Measurements from ENCODE around the gene KIRREL2.
"Not testable (repeated sequence)": the region's sequence is repeated elsewhere in the genome, so short reads cannot be mapped to it uniquely, and the experiment has no call there.

The KIRREL2 gene

GRCh38 chr19:35852029-35852780, 4.5 kb upstream of the KIRREL2 start, which contains the start of gene NPHS1:
Gene NPHS1 (minus strand): TSS chr19:35852504. CDS start chr19:35851837, 667 bp downstream.
- no peaks in the 10 kb centered on the region for H3K36me3 Mint-ChIP-seq (ENCODE audit: low read depth)
- H3K4me3 Mint-ChIP-seq, result no peak within 1 kb of the TSS
- H3K9me3 Mint-ChIP-seq, result no peaks in the 10 kb centered on the region
- H3K27ac Mint-ChIP-seq, result no peak within 1 kb of the TSS
- peaks cover 54% of the 10 kb centered on the region for H3K27me3 Mint-ChIP-seq (ENCODE audit: low read depth)
- H3K4me1 Mint-ChIP-seq (ENCODE audit: low read depth), result peaks cover 5% of the 10 kb centered on the region

- H3K4me3 Mint-ChIP-seq, result no peak overlapping the region
- H3K9me3 Mint-ChIP-seq, result no peaks in the 10 kb centered on the region
- H3K27ac Mint-ChIP-seq, result no peak overlapping the region
- peaks cover 59% of the 10 kb centered on the region for H3K27me3 Mint-ChIP-seq (ENCODE audit: low read depth)
- peaks cover 8% of the 10 kb centered on the region for H3K4me1 Mint-ChIP-seq (ENCODE audit: low read depth)
- no peaks in the 10 kb centered on the region for H3K36me3 Mint-ChIP-seq (ENCODE audit: low read depth)
Measured at GRCh38 chr19:35853038-35853756, 3.5 kb upstream of the KIRREL2 start.

- H3K27me3 Mint-ChIP-seq (ENCODE audit: low read depth), result peaks cover 69% of the 10 kb centered on the region
- peaks cover 11% of the 10 kb centered on the region for H3K4me1 Mint-ChIP-seq (ENCODE audit: low read depth)
- no peaks in the 10 kb centered on the region for H3K9me3 Mint-ChIP-seq
- peaks cover 3% of the 10 kb centered on the region for H3K36me3 Mint-ChIP-seq (ENCODE audit: low read depth)
- H3K27ac Mint-ChIP-seq, result no peak overlapping the region
- no peak overlapping the region for H3K4me3 Mint-ChIP-seq
Measured at GRCh38 chr19:35858311-35858710, 1.6 kb downstream of the KIRREL2 start.

GRCh38 chr19:35859414-35859813, 2.7 kb downstream of the KIRREL2 start:
- Mint-ChIP-seq H3K27me3 (ENCODE audit: low read depth) (peaks cover 66% of the 10 kb centered on the region), H3K4me1 (ENCODE audit: low read depth) (peaks cover 11% of the 10 kb centered on the region), H3K4me3 (no peak overlapping the region), H3K36me3 (ENCODE audit: low read depth) (peaks cover 3% of the 10 kb centered on the region), H3K9me3 (no peaks in the 10 kb centered on the region), H3K27ac (no peak overlapping the region)

- H3K9me3 Mint-ChIP-seq, result no peaks in the 10 kb centered on the region
Measured at GRCh38 chr19:35860436-35860817, 3.7 kb downstream of the KIRREL2 start.

GRCh38 chr19:35860818-35861639, 4.3 kb downstream of the KIRREL2 start:
- no peak overlapping the region for H3K27ac Mint-ChIP-seq
- H3K36me3 Mint-ChIP-seq (ENCODE audit: low read depth), result peaks cover 3% of the 10 kb centered on the region
- no peak overlapping the region for H3K4me3 Mint-ChIP-seq
- H3K9me3 Mint-ChIP-seq, result no peaks in the 10 kb centered on the region
- peaks cover 52% of the 10 kb centered on the region for H3K27me3 Mint-ChIP-seq (ENCODE audit: low read depth)
- H3K4me1 Mint-ChIP-seq (ENCODE audit: low read depth), result peaks cover 9% of the 10 kb centered on the region

More at GRCh38 chr19:35860436-35860817, 3.7 kb downstream of the KIRREL2 start:
- H3K4me1 Mint-ChIP-seq (ENCODE audit: low read depth), result peaks cover 11% of the 10 kb centered on the region
- no peak overlapping the region for H3K4me3 Mint-ChIP-seq
- H3K27me3 Mint-ChIP-seq (ENCODE audit: low read depth), result peaks cover 56% of the 10 kb centered on the region
- peaks cover 3% of the 10 kb centered on the region for H3K36me3 Mint-ChIP-seq (ENCODE audit: low read depth)
- H3K27ac Mint-ChIP-seq, result no peak overlapping the region

- peaks cover 56% of the 10 kb centered on the region for H3K27me3 Mint-ChIP-seq (ENCODE audit: low read depth)
- H3K4me1 Mint-ChIP-seq (ENCODE audit: low read depth), result peaks cover 9% of the 10 kb centered on the region
- peaks cover 3% of the 10 kb centered on the region for H3K36me3 Mint-ChIP-seq (ENCODE audit: low read depth)
- no peak overlapping the region for H3K27ac Mint-ChIP-seq
- H3K4me3 Mint-ChIP-seq, result no peak overlapping the region
- H3K9me3 Mint-ChIP-seq, result no peaks in the 10 kb centered on the region
Measured at GRCh38 chr19:35861640-35862160, 5.0 kb downstream of the KIRREL2 start.

GRCh38 chr19:35862528-35862927, 5.8 kb downstream of the KIRREL2 start:
- no peak overlapping the region for H3K4me3 Mint-ChIP-seq
- H3K36me3 Mint-ChIP-seq (ENCODE audit: low read depth), result peaks cover 3% of the 10 kb centered on the region
- H3K27ac Mint-ChIP-seq, result no peak overlapping the region
- no peaks in the 10 kb centered on the region for H3K9me3 Mint-ChIP-seq
- peaks cover 57% of the 10 kb centered on the region for H3K27me3 Mint-ChIP-seq (ENCODE audit: low read depth)
- H3K4me1 Mint-ChIP-seq (ENCODE audit: low read depth), result peaks cover 6% of the 10 kb centered on the region

- no peak overlapping the region for H3K4me3 Mint-ChIP-seq
- H3K27me3 Mint-ChIP-seq (ENCODE audit: low read depth), result peaks cover 59% of the 10 kb centered on the region
- H3K36me3 Mint-ChIP-seq (ENCODE audit: low read depth), result peaks cover 3% of the 10 kb centered on the region
- H3K27ac Mint-ChIP-seq, result no peak overlapping the region
- no peaks in the 10 kb centered on the region for H3K9me3 Mint-ChIP-seq
- H3K4me1 Mint-ChIP-seq (ENCODE audit: low read depth), result peaks cover 5% of the 10 kb centered on the region
Measured at GRCh38 chr19:35863018-35863417, 6.3 kb downstream of the KIRREL2 start.

GRCh38 chr19:35868172-35868822, 11.6 kb downstream of the KIRREL2 start, which contains the start of gene APLP1:
Gene APLP1 (plus strand): TSS chr19:35868574. CDS start chr19:35868637, 63 bp downstream.
- peaks cover 13% of the 10 kb centered on the region for H3K4me1 Mint-ChIP-seq (ENCODE audit: low read depth)
- peak within 1 kb of the TSS; percentile 70 for H3K4me3 Mint-ChIP-seq
- H3K9me3 Mint-ChIP-seq, result no peaks in the 10 kb centered on the region
- peaks cover 27% of the 10 kb centered on the region for H3K27me3 Mint-ChIP-seq (ENCODE audit: low read depth)
- no peaks in the 10 kb centered on the region for H3K36me3 Mint-ChIP-seq (ENCODE audit: low read depth)
- no peak within 1 kb of the TSS for H3K27ac Mint-ChIP-seq

- peaks cover 27% of the 10 kb centered on the region for H3K27me3 Mint-ChIP-seq (ENCODE audit: low read depth)
- peak overlapping the region; percentile 70 for H3K4me3 Mint-ChIP-seq
- no peaks in the 10 kb centered on the region for H3K36me3 Mint-ChIP-seq (ENCODE audit: low read depth)
- no peak overlapping the region for H3K27ac Mint-ChIP-seq
- H3K9me3 Mint-ChIP-seq, result no peaks in the 10 kb centered on the region
- peaks cover 13% of the 10 kb centered on the region for H3K4me1 Mint-ChIP-seq (ENCODE audit: low read depth)
Measured at GRCh38 chr19:35868823-35869326, 12.2 kb downstream of the KIRREL2 start.

GRCh38 chr19:35869327-35870123, 12.8 kb downstream of the KIRREL2 start:
- peak overlapping the region; percentile 80 for H3K27ac Mint-ChIP-seq
- H3K9me3 Mint-ChIP-seq, result no peaks in the 10 kb centered on the region
- H3K27me3 Mint-ChIP-seq (ENCODE audit: low read depth), result peaks cover 27% of the 10 kb centered on the region
- peak overlapping the region; percentile 85 for H3K4me3 Mint-ChIP-seq
- peaks cover 13% of the 10 kb centered on the region for H3K4me1 Mint-ChIP-seq (ENCODE audit: low read depth)
- no peaks in the 10 kb centered on the region for H3K36me3 Mint-ChIP-seq (ENCODE audit: low read depth)

GRCh38 chr19:35870124-35870736, 13.5 kb downstream of the KIRREL2 start:
- Mint-ChIP-seq H3K4me3 (peak overlapping the region; percentile 85), H3K27me3 (ENCODE audit: low read depth) (peaks cover 27% of the 10 kb centered on the region), H3K27ac (peak overlapping the region; percentile 80)

More at GRCh38 chr19:35870124-35870736, 13.5 kb downstream of the KIRREL2 start:
- peaks cover 13% of the 10 kb centered on the region for H3K4me1 Mint-ChIP-seq (ENCODE audit: low read depth)
- not testable (repeated sequence) for H3K36me3 Mint-ChIP-seq (ENCODE audit: low read depth); H3K9me3 Mint-ChIP-seq

Measured in T-helper 1 cell treated with Interleukin-12 subunit alpha and Interleukin-12 subunit beta and Interleukin-4 antibody, amounts not matched to agents 30 μg/mL and 1 μg/mL, for 36 hours (primary cell).